GM18508 (cell line): ENCODE data around the gene OR2J2.
"Not testable (repeated sequence)": the region's sequence is repeated elsewhere in the genome, so short reads cannot be mapped to it uniquely, and the experiment has no call there.

Experiments
- ATAC-seq: cut with Tn5 transposase; IDR thresholded peaks from one replicate; pipeline ENCODE4 v1.9.1; 2021; ENCODE audit warnings: moderate number of reproducible peaks; ENCODE audit not compliant: insufficient read depth, unreplicated experiment

Gene OR2J2

DNA sequence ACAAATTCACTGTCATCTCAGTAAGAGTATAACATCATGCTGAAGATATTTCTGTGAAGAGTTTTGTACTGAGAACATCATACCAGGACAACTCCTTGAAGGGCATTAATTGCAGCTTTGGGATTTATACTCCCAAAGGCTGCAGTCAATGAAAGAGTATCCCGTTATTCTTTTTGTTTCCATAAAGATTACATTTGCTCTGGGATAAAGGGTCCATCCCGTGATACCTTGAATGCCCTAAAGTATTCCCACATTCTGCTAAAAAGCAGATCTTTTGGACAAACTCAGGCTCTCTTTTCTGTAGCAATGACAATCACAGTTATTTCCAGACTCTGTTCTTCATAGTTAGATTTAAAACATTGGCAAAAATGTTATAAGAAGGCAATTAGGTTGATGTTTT lies at the start of gene OR2J2:
OR2J2 (plus strand) TSS at position 301 of the 400 bp plus-strand sequence. CDS start 2,729 bp downstream, outside the sequence.
- ATAC-seq: not testable (repeated sequence)

DNA sequence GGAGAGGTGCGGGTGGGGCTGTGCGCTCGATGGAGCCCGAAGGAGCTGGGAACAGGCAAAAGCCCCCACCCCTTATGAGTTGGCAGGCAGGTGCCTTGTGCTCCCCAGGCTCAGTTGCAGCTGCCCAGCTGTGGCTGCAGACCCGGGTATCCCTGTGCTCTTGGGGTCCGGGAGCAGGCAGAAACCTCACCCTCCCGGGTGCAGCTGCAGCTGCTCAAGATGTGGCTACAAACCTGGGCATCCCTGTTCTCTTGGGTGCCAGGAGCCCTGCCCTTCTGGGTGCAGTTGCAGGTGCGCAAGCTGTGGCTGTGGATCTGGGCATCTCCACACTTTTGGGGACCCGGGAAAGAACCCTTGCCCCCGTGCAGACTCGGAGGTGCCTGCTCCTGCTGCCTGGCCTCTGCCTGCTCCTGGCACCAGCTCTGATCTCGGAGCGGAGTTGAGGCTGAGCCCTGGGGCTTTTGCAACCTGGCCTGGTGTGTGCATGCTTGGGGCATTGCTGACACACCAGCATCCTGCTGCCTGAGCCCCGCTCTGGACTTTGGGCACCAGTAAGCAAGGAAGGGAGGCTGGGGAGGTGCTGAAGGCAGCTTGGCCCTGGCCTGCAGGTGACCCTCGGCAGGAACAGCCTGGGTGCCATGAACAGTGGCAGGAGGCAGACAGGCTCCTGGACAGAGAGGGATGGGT lies 41.2 kb upstream of the OR2J2 start:
- no peak for ATAC-seq

DNA sequence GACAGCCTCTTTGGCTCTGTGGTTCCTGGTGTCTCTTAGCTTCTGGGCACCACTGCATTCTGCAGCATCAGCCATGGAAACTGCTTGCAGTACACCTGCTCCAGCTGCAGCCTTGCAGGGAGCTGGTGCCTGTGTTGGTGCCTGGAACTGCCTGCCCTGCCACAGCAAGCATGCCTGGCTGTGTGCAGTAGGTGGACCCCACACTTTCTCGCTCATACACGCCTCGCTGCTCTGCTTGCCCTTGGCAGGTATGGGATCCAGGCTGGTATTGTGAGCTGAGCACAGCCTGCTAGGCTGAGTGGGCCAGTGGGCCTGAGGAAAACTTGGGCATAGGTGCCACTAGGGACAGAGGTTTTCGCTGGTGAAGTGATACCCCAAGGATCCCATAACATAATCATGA lies 40.1 kb upstream of the OR2J2 start:
- no peak for ATAC-seq

DNA sequence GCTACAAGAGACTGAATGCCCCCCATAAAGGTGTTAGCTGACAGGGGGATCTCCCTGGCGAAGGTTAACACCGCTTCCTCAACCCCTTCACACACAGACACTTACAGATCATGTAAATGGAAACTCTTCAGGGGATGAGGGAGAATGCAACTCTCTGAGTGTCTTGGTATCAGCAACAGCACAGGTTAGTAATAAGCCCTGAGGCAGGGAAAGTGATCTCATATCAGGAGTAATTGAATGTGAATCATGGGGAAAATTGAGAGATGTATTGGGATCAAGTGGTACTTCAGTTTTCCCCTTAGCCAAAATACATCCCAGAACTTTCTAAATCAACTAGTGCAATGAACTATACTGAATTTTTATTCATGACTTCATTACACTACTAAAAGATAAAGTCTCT lies 39.0 kb upstream of the OR2J2 start:
- ATAC-seq: no peak

DNA sequence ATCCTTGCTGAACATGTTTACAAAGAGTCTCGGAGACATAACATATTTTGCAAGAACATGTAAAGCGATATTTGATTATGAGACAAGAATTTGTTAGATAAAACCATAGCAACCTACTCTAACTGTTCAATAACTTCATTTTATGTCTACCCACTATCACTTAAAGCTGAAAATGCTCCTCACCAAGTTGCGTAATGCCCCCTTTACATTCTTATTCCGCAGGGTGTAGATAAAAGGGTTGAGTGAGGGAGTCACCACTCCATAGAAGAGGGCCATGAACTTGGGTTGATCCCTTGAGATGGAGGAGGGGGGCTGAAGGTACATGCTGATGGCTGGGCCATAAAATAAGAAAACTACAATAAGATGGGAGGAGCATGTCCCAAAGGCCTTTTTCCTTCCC lies 33.0 kb upstream of the OR2J2 start:
- ATAC-seq: no peak

DNA sequence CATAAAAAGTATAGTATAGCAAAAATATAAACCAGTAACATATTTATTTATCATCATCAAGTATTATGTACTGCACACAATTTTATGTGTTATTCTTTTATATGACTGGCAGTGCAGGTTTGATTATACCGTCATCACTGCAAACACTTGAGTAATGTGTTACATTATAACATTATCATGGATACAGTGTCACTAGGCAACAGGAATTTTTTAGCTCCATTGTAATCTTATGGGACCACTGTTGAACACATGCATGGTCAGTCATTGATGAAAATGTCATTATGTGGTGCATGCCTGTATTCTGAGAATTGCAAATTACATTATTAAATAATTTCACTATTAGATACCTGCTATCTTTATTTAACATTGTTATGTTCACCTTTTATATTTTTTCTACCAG lies 29.1 kb upstream of the OR2J2 start:
- ATAC-seq: no peak

DNA sequence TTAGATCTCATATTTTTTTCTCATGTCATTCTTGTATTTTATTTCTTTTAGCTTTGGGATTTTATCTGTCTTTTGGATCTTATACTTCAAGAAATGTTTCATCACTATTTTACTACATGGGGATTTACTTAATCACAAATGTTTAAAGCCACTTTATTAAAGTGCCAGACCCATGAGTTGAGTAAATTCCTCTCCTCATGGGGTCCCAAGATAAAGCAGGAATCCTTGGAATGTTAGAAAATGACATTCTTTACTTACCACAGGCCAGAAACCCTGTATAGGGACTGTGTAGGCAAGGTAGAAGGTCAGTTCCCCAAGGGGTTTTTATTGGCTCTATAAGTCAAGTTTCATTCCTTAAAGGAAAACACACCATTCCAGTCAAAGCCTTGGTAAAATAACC lies 28.4 kb upstream of the OR2J2 start:
- no peak for ATAC-seq

DNA sequence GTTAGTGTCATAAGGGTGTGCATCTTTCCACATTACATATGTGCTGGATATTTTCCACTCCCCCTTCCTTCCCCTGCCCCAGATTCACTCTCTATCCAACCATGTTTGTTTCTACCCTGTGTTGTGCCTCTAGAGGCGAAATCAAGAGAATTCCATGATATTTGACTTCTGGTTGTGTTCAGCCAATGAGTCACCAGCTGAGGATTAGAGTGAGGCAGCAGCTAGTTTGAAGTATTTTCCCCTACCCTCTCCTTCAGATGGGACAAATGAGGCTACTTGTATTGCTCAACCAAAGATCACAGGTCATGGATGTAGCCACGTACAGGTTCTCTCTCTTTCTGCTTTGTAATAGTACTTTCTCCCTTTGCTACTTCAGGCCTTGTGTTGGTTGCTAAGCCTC lies 24.5 kb upstream of the OR2J2 start:
- no peak for ATAC-seq

DNA sequence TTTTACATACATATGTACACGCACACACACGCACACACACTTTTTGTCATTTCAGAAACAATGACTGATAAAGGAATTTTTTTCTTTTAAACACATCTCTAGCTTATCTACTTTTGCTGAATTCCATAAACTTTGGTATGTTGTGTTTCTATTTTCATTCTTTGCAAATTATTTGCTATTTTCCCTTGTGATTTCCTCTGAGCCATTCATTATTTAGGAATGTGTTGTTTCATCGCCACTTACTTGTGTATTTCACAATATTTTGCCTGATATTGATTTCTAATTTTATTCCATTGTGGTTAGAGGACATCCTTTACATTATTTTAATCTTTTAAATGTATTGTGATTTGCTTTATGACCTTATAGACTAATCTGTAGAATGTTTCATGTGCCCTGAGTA lies 23.6 kb upstream of the OR2J2 start:
- no peak for ATAC-seq

DNA sequence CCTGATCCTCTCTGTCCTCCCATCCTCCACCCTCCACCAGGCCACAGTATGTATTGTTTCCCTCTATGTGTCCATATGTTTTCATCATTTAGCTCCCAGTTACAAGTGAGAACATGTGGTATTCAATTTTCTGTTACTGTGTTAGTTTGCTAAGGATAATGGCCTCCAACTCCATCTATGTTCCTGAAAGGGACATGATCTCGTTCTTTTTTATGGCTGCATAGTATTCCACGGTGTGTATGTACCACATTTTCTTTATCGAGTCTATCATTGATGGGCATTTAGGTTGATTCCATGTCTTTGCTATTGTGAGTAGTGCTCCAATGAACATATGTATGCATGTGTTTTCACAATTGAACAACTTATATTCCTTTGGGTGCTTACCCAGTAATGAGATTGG lies 21.3 kb upstream of the OR2J2 start:
- ATAC-seq: not testable (repeated sequence)

DNA sequence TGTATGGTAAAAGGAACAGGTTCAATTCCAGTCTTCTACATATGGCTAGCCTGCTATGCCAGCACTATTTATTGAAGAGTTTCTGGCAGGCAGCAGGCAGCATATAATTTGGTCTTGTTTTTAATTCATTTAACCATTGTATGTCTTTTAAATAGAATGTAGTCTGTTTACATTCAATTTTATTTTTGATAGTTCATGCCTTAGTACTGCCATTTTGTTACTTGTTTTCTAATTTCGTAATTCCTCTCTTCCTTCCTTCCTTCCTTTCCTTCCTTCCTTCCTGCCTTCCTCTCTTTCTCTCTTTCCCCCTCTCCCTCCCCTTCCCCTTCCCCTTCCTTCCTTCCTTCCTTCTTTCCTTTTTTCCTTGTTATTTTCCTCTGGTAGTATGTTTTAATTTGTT lies 17.6 kb upstream of the OR2J2 start:
- no peak for ATAC-seq

DNA sequence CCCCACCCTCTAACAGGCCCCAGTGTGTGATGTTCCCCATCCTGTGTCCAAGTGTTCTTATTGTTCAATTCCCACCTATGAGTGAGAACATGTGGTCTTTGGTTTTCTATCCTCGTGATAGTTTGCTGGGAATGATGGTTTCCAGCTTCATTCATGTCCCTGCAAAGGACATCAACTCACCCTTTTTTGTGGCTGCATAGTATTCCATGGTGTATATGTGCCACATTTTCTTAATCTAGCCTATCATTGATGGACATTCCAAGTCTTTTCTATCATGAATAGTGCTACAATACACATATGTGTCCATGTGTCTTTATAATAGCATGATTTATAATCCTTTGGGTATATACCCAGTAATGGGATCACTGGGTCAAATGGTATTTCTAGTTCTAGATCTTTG lies 15.5 kb upstream of the OR2J2 start:
- not testable (repeated sequence) for ATAC-seq

DNA sequence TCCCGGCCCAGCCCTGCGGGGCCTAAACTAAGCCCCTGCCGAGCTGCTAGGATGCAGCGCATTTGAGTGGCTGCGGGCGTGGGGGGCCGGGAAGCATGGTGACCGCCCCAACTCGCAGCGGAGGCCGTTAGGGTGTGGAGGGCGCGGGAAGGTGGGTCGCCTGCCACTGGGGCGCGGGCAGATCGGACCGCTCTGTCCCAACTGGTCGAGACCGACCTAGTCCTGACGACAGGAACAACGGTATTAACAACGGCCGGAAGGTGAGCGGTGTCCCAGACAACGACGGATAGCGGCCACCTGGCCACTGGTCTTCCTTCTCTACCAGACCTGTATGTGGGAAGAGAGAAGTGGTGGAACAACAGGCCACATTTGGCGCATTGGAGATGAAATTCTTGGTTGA lies 10.8 kb upstream of the OR2J2 start:
- ATAC-seq: not testable (repeated sequence)

DNA sequence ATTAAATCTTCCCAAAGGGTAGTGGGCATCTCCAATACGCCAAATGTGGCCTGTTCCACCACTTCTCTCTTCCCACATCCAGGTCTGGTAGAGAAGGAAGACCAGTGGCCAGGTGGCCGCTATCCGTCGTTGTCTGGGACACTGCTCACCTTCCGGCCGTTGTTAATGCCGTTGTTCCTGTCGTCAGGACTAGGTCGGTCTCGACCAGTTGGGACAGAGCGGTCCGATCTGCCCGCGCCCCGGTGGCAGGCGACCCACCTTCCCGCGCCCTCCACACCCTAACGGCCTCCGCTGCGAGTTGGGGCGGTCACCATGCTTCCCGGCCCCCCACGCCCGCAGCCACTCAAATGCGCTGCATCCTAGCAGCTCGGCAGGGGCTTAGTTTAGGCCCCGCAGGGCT lies 5.1 kb upstream of the OR2J2 start:
- not testable (repeated sequence) for ATAC-seq

DNA sequence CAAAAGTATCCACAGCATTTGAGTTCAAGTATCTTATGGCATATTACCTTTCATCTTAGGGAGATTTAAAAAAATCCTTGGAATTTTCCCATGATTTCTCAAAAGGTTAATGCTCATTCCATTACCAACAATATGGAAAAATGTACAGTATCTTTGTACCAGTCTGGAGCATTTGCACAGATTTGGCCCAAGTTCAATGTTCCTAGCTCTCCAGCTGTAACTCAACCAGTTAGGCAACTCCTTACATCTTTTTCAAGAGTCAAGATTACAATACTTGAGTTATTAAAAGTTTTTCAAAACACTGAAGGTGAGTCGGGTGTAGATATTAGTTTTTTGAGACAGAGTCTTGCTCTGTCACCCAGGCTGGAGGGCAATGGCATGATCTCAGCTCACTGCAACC lies 1.0 kb downstream of the OR2J2 start:
- ATAC-seq: no peak

DNA sequence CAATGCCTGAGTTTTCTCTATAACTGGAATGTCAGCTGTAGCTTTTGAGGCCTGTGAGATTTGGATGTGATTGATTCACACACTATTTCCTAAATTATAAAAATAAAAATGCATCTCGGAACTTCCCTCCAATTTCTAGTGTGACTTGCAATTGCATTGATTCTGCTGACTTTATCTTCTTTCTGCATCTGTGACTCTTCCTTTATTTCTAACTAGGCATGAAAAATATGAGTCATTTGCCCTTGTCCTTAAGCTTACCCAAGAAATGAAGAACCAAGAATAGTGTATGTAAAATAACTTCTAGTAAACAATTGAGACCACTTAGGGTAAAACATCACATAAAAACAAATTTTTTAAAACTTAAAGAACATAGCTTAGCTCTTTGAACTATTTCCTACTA lies 12.9 kb downstream of the OR2J2 start:
- ATAC-seq: no peak

DNA sequence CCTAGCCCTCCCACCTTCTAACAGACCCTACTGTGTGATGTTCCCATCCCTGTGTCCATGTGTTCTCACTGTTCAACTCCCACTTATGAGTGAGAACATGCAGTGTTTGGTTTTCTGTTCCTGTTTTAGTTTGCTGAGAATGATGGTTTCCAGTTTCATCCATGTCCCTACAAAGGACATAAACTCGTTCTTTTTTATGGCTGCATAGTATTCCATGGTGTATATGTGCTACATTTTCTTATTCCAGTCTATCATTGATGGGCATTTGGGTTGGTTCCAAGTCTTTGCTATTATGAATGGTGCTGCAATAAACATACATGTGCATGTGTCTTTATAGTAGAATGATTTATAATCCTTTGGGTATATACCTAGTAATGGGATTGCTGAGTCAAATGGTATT lies 18.0 kb downstream of the OR2J2 start:
- not testable (repeated sequence) for ATAC-seq

DNA sequence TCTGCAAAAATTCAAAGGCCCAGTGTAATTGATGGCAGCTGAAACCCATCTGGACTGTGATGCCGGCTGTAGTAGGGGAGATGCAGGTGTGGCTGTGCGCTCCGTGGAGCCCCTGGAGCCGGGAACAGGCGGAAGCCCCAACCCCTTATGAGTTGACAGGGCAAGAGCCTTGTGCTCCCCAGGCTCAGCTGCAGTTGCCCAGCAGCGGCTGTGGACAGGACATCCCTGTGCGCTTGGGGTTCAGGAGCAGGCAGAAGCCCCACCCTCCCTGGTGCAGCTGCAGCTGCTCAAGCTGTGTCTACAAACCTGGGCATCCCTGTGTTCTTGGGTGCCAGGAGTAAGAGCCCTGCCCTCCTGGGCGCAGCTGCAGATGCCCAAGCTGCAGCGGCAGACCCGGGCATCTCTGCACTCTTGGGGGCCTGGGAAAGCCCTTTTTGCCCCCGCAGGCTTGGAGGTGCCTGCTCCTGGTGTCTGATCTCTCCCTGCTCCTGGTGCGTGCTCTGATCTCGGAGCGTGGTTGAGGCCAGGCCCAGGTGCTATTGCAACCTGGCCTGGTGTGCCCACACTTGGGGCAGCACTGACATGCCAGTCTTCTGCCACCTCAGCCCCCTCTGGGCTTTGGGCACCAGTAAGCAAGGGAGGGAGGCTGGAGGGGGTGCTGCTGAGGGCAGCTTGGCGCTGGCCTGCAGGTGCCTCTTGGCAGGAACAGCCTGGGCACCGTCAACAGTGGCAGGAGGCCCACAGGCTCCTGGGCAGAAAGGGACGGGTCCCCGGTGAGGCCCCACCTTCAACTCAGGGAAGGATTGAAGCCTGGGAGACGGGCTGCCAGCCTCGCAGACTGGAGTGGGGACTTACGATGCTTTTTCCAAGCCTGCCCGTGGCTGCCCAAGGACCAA lies 30.3 kb downstream of the OR2J2 start:
- no peak for ATAC-seq

DNA sequence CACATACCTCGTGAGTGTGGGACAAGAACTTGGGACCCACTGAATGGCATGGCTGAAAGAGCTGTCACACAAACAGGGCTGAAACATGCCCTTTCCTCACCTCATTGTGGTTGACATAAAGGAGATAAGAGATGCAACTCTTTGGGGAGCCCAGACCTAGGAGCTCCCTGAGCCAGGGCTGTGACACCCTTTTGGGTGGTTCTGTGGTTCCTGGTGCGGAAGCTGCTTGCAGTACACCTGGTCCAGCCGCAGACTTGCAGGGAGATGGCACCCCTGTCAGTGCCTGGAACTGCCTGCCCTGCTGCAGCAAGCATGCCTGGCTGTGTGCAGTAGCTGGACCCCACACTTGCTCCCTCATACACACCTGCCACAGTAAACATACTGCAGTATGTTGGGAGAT lies 31.3 kb downstream of the OR2J2 start:
- no peak for ATAC-seq

DNA sequence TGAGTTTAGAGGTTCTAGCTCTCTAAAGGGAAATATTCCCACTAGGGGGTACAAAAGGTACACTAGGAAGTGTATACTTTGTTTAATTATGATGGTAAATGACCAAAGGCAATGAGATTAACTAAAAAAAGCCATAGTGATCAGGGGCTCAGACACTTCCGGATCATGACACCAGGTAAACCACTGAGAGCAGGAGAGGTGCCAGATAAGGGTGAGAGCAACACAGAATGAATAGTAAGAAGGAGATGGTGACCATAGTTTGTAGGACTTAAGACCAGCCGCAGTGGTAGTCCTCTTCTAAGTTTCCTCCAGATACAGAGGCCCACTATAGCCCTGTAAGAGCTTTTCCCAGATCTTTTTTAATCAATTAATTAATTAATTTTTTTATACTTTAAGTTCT lies 40.8 kb downstream of the OR2J2 start:
- no peak for ATAC-seq

DNA sequence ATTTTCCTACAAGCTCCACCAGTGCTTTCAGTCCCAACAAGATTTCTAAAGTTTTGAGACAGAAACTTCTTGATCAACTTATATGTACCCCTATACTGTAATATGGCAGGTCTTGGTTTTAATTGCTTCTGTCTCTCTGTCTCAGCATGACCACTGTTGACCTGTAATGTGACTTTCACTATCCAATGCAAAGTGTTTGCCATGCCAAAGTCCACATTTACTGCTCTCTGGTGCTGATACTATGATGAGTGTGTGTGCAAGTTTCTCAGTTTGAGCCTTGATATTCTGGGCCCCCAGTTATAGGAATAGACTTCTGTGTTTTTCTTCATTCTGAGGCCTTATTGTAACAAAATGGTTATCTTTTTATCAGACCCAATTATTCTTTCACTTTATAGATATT lies 45.8 kb downstream of the OR2J2 start:
- no peak for ATAC-seq

DNA sequence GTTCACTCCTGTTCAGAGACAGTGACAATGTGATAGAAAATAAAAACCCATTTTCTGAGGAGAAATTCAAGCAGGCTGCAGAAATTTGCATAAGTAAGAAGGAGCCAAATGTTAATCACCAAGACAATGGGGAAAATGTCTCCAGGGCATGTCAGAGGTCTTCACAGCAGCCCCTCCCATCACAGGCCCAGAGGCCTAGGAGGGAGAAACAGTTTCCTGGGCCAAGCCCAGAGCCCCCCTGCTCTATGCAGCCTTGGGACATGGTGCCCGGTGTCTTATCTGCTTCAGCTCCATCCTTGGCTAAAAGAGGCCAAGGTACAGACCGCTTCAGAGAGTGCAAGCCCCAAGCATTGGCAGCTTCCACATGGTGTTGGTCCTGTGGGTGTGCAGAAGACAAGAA lies 46.5 kb downstream of the OR2J2 start:
- not testable (repeated sequence) for ATAC-seq
